ENCODE measurements around the gene EPHB2.

- TF ChIP-seq ZNF561 (tag by site-specific recombination; IDR thresholded peaks at IDR 0.05; ENCODE audit: borderline replicate concordance) (no peak), OSR2 (tag by site-specific recombination; IDR thresholded peaks at IDR 0.05) (no peak), TRIM28 (IDR thresholded peaks at IDR 0.05; ENCODE audit: borderline replicate concordance, low read length) (no peak), ZXDB (tag by site-specific recombination; IDR thresholded peaks at IDR 0.05) (no peak), ZBTB20 (tag by site-specific recombination; IDR thresholded peaks at IDR 0.05) (no peak), PRDM4 (tag by site-specific recombination; IDR thresholded peaks at IDR 0.05) (no peak), ZSCAN5A (tag by site-specific recombination; IDR thresholded peaks at IDR 0.05) (no peak), ZNF404 (tag by site-specific recombination; IDR thresholded peaks at IDR 0.05) (no peak), ZNF776 (tag by site-specific recombination; IDR thresholded peaks at IDR 0.05; ENCODE audit: borderline replicate concordance) (no peak), ZNF23 (tag by site-specific recombination; IDR thresholded peaks at IDR 0.05; ENCODE audit: borderline replicate concordance) (no peak)
These were observed 91.1 kb downstream of the EPHB2 start for GRCh38 chr1:22801761-22802160.

All from HEK293 (cell line).